ENCODE results near the gene SLC6A17.

Gene SLC6A17

GRCh38 chr1:110183642-110184167, 33.4 kb downstream of the SLC6A17 start:
- TF ChIP-seq EGR1 (IDR thresholded peaks at IDR 0.05): no peak
- TF ChIP-seq YY1 (IDR thresholded peaks at IDR 0.05; ENCODE audit: low read depth): no peak
- TF ChIP-seq CREB1 (IDR thresholded peaks at IDR 0.05; ENCODE audit: low read depth): no peak
- TF ChIP-seq USF1 (IDR thresholded peaks at IDR 0.05): no peak
- no peak for TF ChIP-seq TEAD4 (IDR thresholded peaks at IDR 0.05)
- TF ChIP-seq FOXM1 (IDR thresholded peaks at IDR 0.05; ENCODE audit: borderline replicate concordance, low read depth): no peak
- no peak for TF ChIP-seq MAX (IDR thresholded peaks at IDR 0.05)
- no peak for TF ChIP-seq NFIC (IDR thresholded peaks at IDR 0.05)
- TF ChIP-seq ZBTB7A (IDR thresholded peaks at IDR 0.05; ENCODE audit: low read depth): no peak

- TF ChIP-seq YY1 (IDR thresholded peaks at IDR 0.05; ENCODE audit: low read depth) (no peak), TEAD4 (IDR thresholded peaks at IDR 0.05) (no peak), REST (IDR thresholded peaks at IDR 0.05; ENCODE audit: low read depth) (no peak), CREB1 (IDR thresholded peaks at IDR 0.05; ENCODE audit: low read depth) (no peak), ZBTB7A (IDR thresholded peaks at IDR 0.05; ENCODE audit: low read depth) (no peak), TAF1 (IDR thresholded peaks at IDR 0.05; ENCODE audit: low read depth) (no peak)
Measured at GRCh38 chr1:110184446-110184845, 34.2 kb downstream of the SLC6A17 start.

GRCh38 chr1:110185181-110185580, 34.9 kb downstream of the SLC6A17 start:
- no peak for TF ChIP-seq RAD21 (IDR thresholded peaks at IDR 0.05; ENCODE audit: low read depth)
- no peak for TF ChIP-seq FOXM1 (IDR thresholded peaks at IDR 0.05; ENCODE audit: borderline replicate concordance, low read depth)
- no peak for TF ChIP-seq EGR1 (IDR thresholded peaks at IDR 0.05)
- no peak for TF ChIP-seq NFIC (IDR thresholded peaks at IDR 0.05)
- TF ChIP-seq EP300 (IDR thresholded peaks at IDR 0.05; ENCODE audit: borderline replicate concordance): no peak
- TF ChIP-seq CEBPB (IDR thresholded peaks at IDR 0.05): no peak
- TF ChIP-seq REST (IDR thresholded peaks at IDR 0.05; ENCODE audit: low read depth): no peak

GRCh38 chr1:110186558-110186957, 36.3 kb downstream of the SLC6A17 start:
- TF ChIP-seq EP300 (IDR thresholded peaks at IDR 0.05; ENCODE audit: borderline replicate concordance) (no peak), CREB1 (IDR thresholded peaks at IDR 0.05; ENCODE audit: low read depth) (no peak), REST (IDR thresholded peaks at IDR 0.05; ENCODE audit: low read depth) (no peak), TEAD4 (IDR thresholded peaks at IDR 0.05) (no peak), TCF12 (IDR thresholded peaks at IDR 0.05; ENCODE audit: low read depth) (no peak)

- no peak for TF ChIP-seq EP300 (IDR thresholded peaks at IDR 0.05; ENCODE audit: borderline replicate concordance)
- no peak for TF ChIP-seq TCF12 (IDR thresholded peaks at IDR 0.05; ENCODE audit: low read depth)
- no peak for TF ChIP-seq REST (IDR thresholded peaks at IDR 0.05; ENCODE audit: low read depth)
- no peak for TF ChIP-seq CEBPB (IDR thresholded peaks at IDR 0.05)
- TF ChIP-seq CREB1 (IDR thresholded peaks at IDR 0.05; ENCODE audit: low read depth): no peak
- no peak for TF ChIP-seq TEAD4 (IDR thresholded peaks at IDR 0.05)
- no peak for TF ChIP-seq EGR1 (IDR thresholded peaks at IDR 0.05)
- no peak for TF ChIP-seq MAX (IDR thresholded peaks at IDR 0.05)
- TF ChIP-seq TAF1 (IDR thresholded peaks at IDR 0.05; ENCODE audit: low read depth): no peak
- no peak for TF ChIP-seq RAD21 (IDR thresholded peaks at IDR 0.05; ENCODE audit: low read depth)
Measured at GRCh38 chr1:110187139-110187890, 37.0 kb downstream of the SLC6A17 start.

Data from Ishikawa (cell line).